Measurements from ENCODE around the gene VARS2. TPM values are rescaled to one million over a fixed set of nuclear protein-coding genes. Genes with fewer than 3 reads are reported as not detected.

The VARS2 gene
- total and polyA plus RNA-seq, 8 donors = 34.0 to 54.3 (median 44.7) TPM

GRCh38 chr6:30888816-30889495 is 25.1 kb upstream of the VARS2 start:
- Histone ChIP-seq H3K4me1 (peaks cover 18 to 22% of the 10 kb centered on the region in 2 donors), H3K27ac (no peak overlapping the region), H3K9me3 (no peaks in the 10 kb centered on the region), H3K36me3 (peaks cover 0 to 32% of the 10 kb centered on the region in 2 donors), H3K27me3 (peaks cover 0 to 32% of the 10 kb centered on the region in 2 donors), H3K4me3 (no peak overlapping the region)
- no peak for DNase-seq
- ATAC-seq = no peak
- intact Hi-C loops (cut with DNase I) = no loop called here
- TF ChIP-seq, protein P1, sequence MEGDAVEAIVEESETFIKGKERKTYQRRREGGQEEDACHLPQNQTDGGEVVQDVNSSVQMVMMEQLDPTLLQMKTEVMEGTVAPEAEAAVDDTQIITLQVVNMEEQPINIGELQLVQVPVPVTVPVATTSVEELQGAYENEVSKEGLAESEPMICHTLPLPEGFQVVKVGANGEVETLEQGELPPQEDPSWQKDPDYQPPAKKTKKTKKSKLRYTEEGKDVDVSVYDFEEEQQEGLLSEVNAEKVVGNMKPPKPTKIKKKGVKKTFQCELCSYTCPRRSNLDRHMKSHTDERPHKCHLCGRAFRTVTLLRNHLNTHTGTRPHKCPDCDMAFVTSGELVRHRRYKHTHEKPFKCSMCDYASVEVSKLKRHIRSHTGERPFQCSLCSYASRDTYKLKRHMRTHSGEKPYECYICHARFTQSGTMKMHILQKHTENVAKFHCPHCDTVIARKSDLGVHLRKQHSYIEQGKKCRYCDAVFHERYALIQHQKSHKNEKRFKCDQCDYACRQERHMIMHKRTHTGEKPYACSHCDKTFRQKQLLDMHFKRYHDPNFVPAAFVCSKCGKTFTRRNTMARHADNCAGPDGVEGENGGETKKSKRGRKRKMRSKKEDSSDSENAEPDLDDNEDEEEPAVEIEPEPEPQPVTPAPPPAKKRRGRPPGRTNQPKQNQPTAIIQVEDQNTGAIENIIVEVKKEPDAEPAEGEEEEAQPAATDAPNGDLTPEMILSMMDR (IDR thresholded peaks at IDR 0.05) = no peak

GRCh38 chr6:30889496-30889885 is 24.5 kb upstream of the VARS2 start:
- Histone ChIP-seq H3K4me1 (peaks cover 18 to 22% of the 10 kb centered on the region in 2 donors), H3K27me3 (peaks cover 0 to 26% of the 10 kb centered on the region in 2 donors), H3K4me3 (no peak overlapping the region), H3K36me3 (peaks cover 0 to 35% of the 10 kb centered on the region in 2 donors), H3K27ac (no peak overlapping the region), H3K9me3 (no peaks in the 10 kb centered on the region)
- intact Hi-C loops (cut with DNase I) = no loop called here
- DNase-seq (no peak), ATAC-seq (no peak)
- TF ChIP-seq, protein P1 (IDR thresholded peaks at IDR 0.05) = no peak

- TF ChIP-seq, protein P1 (IDR thresholded peaks at IDR 0.05) = no peak
- Histone ChIP-seq H3K36me3 (peaks cover 0 to 37% of the 10 kb centered on the region in 2 donors), H3K27me3 (peaks cover 0 to 20% of the 10 kb centered on the region in 2 donors), H3K9me3 (no peaks in the 10 kb centered on the region), H3K27ac (no peak overlapping the region), H3K4me3 (no peak overlapping the region), H3K4me1 (peaks cover 15 to 16% of the 10 kb centered on the region in 2 donors)
- intact Hi-C loops (cut with DNase I) = no loop called here
- no peak for DNase-seq
- no peak for ATAC-seq
Measured at GRCh38 chr6:30889921-30890645, 24.0 kb upstream of the VARS2 start.

DNA sequence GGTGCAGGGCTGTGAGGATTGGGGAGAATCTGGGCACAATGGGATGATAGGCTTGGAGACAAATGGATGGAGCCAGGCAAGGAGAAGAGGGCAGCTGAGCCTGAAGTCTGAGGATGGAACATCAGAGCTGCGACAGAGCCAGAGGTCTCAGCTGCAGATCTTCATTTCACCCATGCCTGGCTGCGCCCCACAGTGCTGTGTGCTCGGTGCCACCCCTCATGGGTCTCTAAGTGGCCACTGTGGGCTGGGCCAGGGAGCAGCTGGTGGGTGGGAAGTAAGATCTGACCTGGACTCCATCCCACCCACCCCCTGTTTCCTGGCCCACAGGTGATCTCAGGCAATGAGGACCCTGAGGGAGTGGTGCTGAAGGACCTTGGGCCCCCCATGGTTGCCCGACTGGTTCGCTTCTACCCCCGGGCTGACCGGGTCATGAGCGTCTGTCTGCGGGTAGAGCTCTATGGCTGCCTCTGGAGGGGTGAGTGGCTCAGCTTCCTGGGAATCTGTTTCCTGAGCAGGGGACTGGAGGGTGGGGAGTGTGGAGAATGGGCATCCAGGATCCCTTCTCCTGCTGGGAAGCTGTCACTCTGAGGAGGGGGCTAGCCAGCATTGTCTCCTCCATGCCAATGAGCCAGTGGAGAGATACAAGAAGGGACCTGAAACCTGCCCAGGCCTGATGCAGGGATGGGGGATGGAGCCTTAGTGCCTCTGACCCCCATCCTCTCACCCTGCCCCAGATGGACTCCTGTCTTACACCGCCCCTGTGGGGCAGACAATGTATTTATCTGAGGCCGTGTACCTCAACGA is 23.2 kb upstream of the VARS2 start:
- no peaks in the 10 kb centered on the region for H3K9me3 ChIP-seq
- H3K27ac ChIP-seq = no peak overlapping the region
- intact Hi-C loops (cut with DNase I) = no loop called here
- peaks cover 0 to 43% of the 10 kb centered on the region in 2 donors for H3K36me3 ChIP-seq
- TF ChIP-seq, protein P1 (IDR thresholded peaks at IDR 0.05) = no peak
- H3K4me3 ChIP-seq = no peak overlapping the region
- no peak for DNase-seq
- ATAC-seq = no peak
- H3K4me1 ChIP-seq = peaks cover 9 to 11% of the 10 kb centered on the region in 2 donors
- H3K27me3 ChIP-seq = peaks cover 0 to 13% of the 10 kb centered on the region in 2 donors

- Histone ChIP-seq H3K36me3 (peaks cover 0 to 48% of the 10 kb centered on the region in 2 donors), H3K4me1 (peaks cover 3 to 8% of the 10 kb centered on the region in 2 donors), H3K4me3 (no peak overlapping the region), H3K27ac (no peak overlapping the region), H3K9me3 (no peaks in the 10 kb centered on the region), H3K27me3 (peaks cover 0 to 7% of the 10 kb centered on the region in 2 donors)
- intact Hi-C loops (cut with DNase I) = no loop called here
- ATAC-seq = no peak
- TF ChIP-seq, protein P1 (IDR thresholded peaks at IDR 0.05) = no peak
- no peak for DNase-seq
Measured at GRCh38 chr6:30891450-30891723, 22.7 kb upstream of the VARS2 start.
